Neural cell (in vitro differentiated cells): ENCODE data around the gene SEMA3F. TPM values are rescaled to one million over a fixed set of nuclear protein-coding genes. Genes with fewer than 3 reads are reported as not detected.
A peak's percentile ranks its signal among the peaks of the same experiment; 100 is the strongest.

Experiments used
- H2AFZ ChIP-seq: fragments of 200-600, 300-800 bp; sonication (generic), shearing (Covaris generic); 2 replicates; pipeline ENCODE4 v1.6.0; 2014; ENCODE audit warnings: low read depth, mild to moderate bottlenecking, antibody characterized with exemption, low read length, moderate library complexity
- H3F3A ChIP-seq: fragments of 200-600 bp; shearing (Covaris generic); 2 replicates; pipeline ENCODE4 v1.6.1; 2016; ENCODE audit warnings: mild to moderate bottlenecking, moderate library complexity, mixed read lengths, antibody characterized with exemption, low read length; ENCODE audit not compliant: insufficient read depth, poor library complexity, severe bottlenecking
- H3K27ac ChIP-seq: fragments of 200-600, 300-800 bp; sonication (generic), shearing (Covaris generic); 2 replicates; pipeline ENCODE4 v1.5.1; 2014; ENCODE audit warnings: mild to moderate bottlenecking, low read length, moderate library complexity
- H3K27me3 ChIP-seq: fragments of 300-800, 200-600 bp; sonication (generic), shearing (Covaris generic); 2 replicates; pipeline ENCODE4 v1.6.0; 2014; ENCODE audit warnings: mild to moderate bottlenecking, low read depth, low read length, moderate library complexity; ENCODE audit not compliant: insufficient read depth
- H3K36me3 ChIP-seq: fragments of 300-800, 200-600 bp; sonication (generic), shearing (Covaris generic); 2 replicates; pipeline ENCODE4 v1.5.1; 2014; ENCODE audit warnings: mild to moderate bottlenecking, antibody characterized with exemption, low read length, moderate library complexity; ENCODE audit not compliant: insufficient read depth
- H3K4me2 ChIP-seq: fragments of 300-800, 200-600 bp; sonication (generic), shearing (Covaris generic); 2 replicates; pipeline ENCODE4 v1.6.0; 2014; ENCODE audit warnings: mild to moderate bottlenecking, low read length
- H3K4me3 ChIP-seq: fragments of 300-800, 200-600 bp; sonication (generic), shearing (Covaris generic); 2 replicates; pipeline ENCODE4 v1.5.1; 2014; ENCODE audit warnings: mild to moderate bottlenecking, low read length, moderate library complexity
- H3K79me2 ChIP-seq: fragments of 200-600 bp; shearing (Covaris generic); replicated peaks from 2 replicates; pipeline ENCODE4 v1.6.0; 2014; ENCODE audit warnings: mild to moderate bottlenecking, low read length, moderate library complexity; ENCODE audit not compliant: insufficient read depth
- H3K9ac ChIP-seq: fragments of 300-800, 200-600 bp; sonication (generic), shearing (Covaris generic); 2 replicates; pipeline ENCODE4 v1.6.1; 2016; ENCODE audit warnings: mild to moderate bottlenecking, low read length, mixed read lengths
- H3K9me2 ChIP-seq: fragments of 200-600 bp; shearing (Covaris generic); 2 replicates; pipeline ENCODE4 v1.6.1; 2016; ENCODE audit warnings: mild to moderate bottlenecking, low read length, mixed read lengths; ENCODE audit not compliant: insufficient read depth
- H3K9me3 ChIP-seq: fragments of 200-600, 300-800 bp; sonication (generic), shearing (Covaris generic); 2 replicates; pipeline ENCODE4 v1.6.1; 2016; ENCODE audit warnings: mild to moderate bottlenecking, mixed run types, low read length, moderate library complexity, mixed read lengths
- H4K20me1 ChIP-seq: fragments of 200-600 bp; shearing (Covaris generic); 2 replicates; pipeline ENCODE4 v1.6.1; 2016; ENCODE audit warnings: mild to moderate bottlenecking, mixed run types; ENCODE audit not compliant: insufficient read depth
- CTCF ChIP-seq: fragments of 450-650 bp; IDR thresholded peaks from 2 replicates; pipeline ENCODE4 v1.5.1; 2014; ENCODE audit warnings: antibody characterized with exemption, mild to moderate bottlenecking, moderate library complexity; ENCODE audit not compliant: poor library complexity, severe bottlenecking
- EP300 ChIP-seq: fragments of 450-650 bp; conservative IDR thresholded peaks from 2 replicates; pipeline ENCODE4 v1.6.1; 2014; ENCODE audit warnings: antibody characterized with exemption, mild to moderate bottlenecking, moderate library complexity; ENCODE audit not compliant: poor library complexity, severe bottlenecking
- EZH2 ChIP-seq: fragments of 200-600, 300-800 bp; shearing (Covaris generic), sonication (generic); IDR thresholded peaks from 2 replicates; pipeline ENCODE4 v1.6.1; 2014; ENCODE audit warnings: antibody characterized with exemption, low read length, borderline replicate concordance, mild to moderate bottlenecking; ENCODE audit not compliant: insufficient read depth, poor library complexity, severe bottlenecking
- MXI1 ChIP-seq: fragments of 450-650 bp; conservative IDR thresholded peaks from 2 replicates; pipeline ENCODE4 v1.6.1; 2014; ENCODE audit warnings: antibody characterized with exemption, mild to moderate bottlenecking; ENCODE audit not compliant: poor library complexity, severe bottlenecking
- POLR2AphosphoS5 ChIP-seq: IDR thresholded peaks from 2 replicates; pipeline ENCODE4 v1.6.1; 2012
- RAD21 ChIP-seq: fragments of 450-650 bp; conservative IDR thresholded peaks from 2 replicates; pipeline ENCODE4 v1.6.1; 2014; ENCODE audit warnings: antibody characterized with exemption, mild to moderate bottlenecking, moderate library complexity
- SMC3 ChIP-seq: fragments of 450-650 bp; conservative IDR thresholded peaks from 2 replicates; pipeline ENCODE4 v1.6.1; 2014; ENCODE audit warnings: antibody characterized with exemption, mild to moderate bottlenecking, moderate library complexity; ENCODE audit not compliant: poor library complexity
- TAF1 ChIP-seq: IDR thresholded peaks from 2 replicates; pipeline ENCODE4 v1.6.1; 2012; ENCODE audit warnings: low read depth
- polyA plus RNA-seq: library from polyadenylated mRNA; depleted of rRNA; stranded (reverse); fragments of >200 nt; gene quantifications from 2 replicates; pipeline ENCODE4 v1.2.3, GENCODE V29; 2014
- TF ChIP-seq, protein P1 (sequence below): IDR thresholded peaks from 2 replicates; pipeline ENCODE4 v1.6.1; 2012; ENCODE audit warnings: borderline replicate concordance

The SEMA3F gene
- polyA plus RNA-seq, 1 donor from 2014 or later: 17.0 TPM

GRCh38 chr3:50236484-50237132 lies 81.5 kb downstream of the SEMA3F start:
- no peaks in the 10 kb centered on the region for H3K36me3 ChIP-seq
- TF ChIP-seq TAF1 (no peak), SMC3 (no peak), EP300 (no peak), POLR2AphosphoS5 (no peak), CTCF (no peak), MXI1 (no peak), RAD21 (no peak), EZH2 (no peak)
- TF ChIP-seq, protein P1, sequence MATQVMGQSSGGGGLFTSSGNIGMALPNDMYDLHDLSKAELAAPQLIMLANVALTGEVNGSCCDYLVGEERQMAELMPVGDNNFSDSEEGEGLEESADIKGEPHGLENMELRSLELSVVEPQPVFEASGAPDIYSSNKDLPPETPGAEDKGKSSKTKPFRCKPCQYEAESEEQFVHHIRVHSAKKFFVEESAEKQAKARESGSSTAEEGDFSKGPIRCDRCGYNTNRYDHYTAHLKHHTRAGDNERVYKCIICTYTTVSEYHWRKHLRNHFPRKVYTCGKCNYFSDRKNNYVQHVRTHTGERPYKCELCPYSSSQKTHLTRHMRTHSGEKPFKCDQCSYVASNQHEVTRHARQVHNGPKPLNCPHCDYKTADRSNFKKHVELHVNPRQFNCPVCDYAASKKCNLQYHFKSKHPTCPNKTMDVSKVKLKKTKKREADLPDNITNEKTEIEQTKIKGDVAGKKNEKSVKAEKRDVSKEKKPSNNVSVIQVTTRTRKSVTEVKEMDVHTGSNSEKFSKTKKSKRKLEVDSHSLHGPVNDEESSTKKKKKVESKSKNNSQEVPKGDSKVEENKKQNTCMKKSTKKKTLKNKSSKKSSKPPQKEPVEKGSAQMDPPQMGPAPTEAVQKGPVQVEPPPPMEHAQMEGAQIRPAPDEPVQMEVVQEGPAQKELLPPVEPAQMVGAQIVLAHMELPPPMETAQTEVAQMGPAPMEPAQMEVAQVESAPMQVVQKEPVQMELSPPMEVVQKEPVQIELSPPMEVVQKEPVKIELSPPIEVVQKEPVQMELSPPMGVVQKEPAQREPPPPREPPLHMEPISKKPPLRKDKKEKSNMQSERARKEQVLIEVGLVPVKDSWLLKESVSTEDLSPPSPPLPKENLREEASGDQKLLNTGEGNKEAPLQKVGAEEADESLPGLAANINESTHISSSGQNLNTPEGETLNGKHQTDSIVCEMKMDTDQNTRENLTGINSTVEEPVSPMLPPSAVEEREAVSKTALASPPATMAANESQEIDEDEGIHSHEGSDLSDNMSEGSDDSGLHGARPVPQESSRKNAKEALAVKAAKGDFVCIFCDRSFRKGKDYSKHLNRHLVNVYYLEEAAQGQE: no peak
- H2AFZ ChIP-seq: no peak overlapping the region
- H3F3A ChIP-seq: no peaks in the 10 kb centered on the region
- no peaks in the 10 kb centered on the region for H4K20me1 ChIP-seq
- peak overlapping the region; percentile 100 for H3K4me2 ChIP-seq
- H3K4me3 ChIP-seq: peak overlapping the region; percentile 87
- H3K9me2 ChIP-seq: no peaks in the 10 kb centered on the region
- peak overlapping the region; percentile 78 for H3K9ac ChIP-seq
- no peaks in the 10 kb centered on the region for H3K27me3 ChIP-seq
- peak overlapping the region; percentile 69 for H3K27ac ChIP-seq
- no peaks in the 10 kb centered on the region for H3K9me3 ChIP-seq
- peaks cover 56% of the 10 kb centered on the region for H3K79me2 ChIP-seq

DNA sequence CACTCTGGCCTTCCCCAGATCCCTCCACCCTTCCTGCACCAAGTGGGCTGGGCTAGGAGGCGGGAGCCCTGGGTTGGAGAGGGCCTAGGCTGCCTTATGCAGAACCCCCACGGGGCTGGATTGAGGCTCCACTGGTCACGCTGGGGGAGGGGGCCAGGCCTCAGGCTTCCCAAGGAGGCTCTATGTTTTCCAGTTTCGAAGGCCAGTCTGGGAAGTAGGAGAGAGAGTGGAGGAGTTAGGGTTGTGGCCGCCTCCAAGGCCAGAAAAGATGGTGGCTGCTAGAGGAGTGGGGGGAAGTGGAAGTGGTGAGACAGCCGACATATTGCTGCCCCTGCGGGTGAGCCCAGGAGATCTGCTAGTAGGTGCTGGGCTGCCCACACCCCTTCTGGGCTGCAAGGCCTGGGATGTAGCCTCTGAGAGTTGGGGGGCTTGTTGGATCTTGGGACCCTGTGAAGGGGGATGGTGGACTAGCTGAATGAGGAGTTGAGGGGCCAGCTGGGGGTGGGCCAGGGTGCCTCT lies 82.1 kb downstream of the SEMA3F start:
- H3K27ac ChIP-seq: peak overlapping the region; percentile 69

More for the DNA sequence above, 82.1 kb downstream of the SEMA3F start:
- no peaks in the 10 kb centered on the region for H4K20me1 ChIP-seq
- H3K4me2 ChIP-seq: peak overlapping the region; percentile 100
- peaks cover 62% of the 10 kb centered on the region for H3K79me2 ChIP-seq
- no peaks in the 10 kb centered on the region for H3K9me2 ChIP-seq
- H3K4me3 ChIP-seq: peak overlapping the region; percentile 87
- H3K9me3 ChIP-seq: no peaks in the 10 kb centered on the region
- H3F3A ChIP-seq: no peaks in the 10 kb centered on the region
- no peaks in the 10 kb centered on the region for H3K27me3 ChIP-seq
- peak overlapping the region; percentile 78 for H3K9ac ChIP-seq
- TF ChIP-seq, protein P1: no peak
- no peak for TF ChIP-seq MXI1
- TF ChIP-seq EP300: no peak
- TF ChIP-seq EZH2: no peak
- TF ChIP-seq TAF1: no peak
- TF ChIP-seq POLR2AphosphoS5: no peak
- TF ChIP-seq CTCF: no peak
- TF ChIP-seq RAD21: no peak
- TF ChIP-seq SMC3: no peak
- H2AFZ ChIP-seq: no peak overlapping the region
- H3K36me3 ChIP-seq: no peaks in the 10 kb centered on the region
